ENCODE results near the gene PXYLP1. TPM values are rescaled to one million over a fixed set of nuclear protein-coding genes. Genes with fewer than 3 reads are reported as not detected.

The PXYLP1 gene
- total RNA-seq, 1 experiment from 2014 or later: 7.8 TPM

DNA sequence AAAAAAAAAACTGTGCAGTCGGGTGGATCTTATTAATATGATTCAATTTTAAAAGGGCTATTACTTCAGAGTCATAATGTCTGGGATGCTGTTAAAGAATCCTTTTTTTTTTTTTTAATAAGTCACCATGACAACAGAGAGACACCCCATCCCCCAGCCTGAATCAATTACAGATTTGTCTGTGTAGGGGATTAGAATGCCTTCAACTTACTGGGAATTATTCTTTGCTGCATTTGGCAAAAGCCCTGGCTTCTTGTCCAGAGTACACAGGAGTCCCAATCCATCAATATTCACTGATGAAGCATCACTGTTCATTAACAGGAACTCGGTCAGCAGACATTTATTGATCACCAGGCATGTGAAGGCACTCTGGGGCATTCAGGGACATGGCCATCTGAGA lies 12.7 kb upstream of the PXYLP1 start:
- no peaks in the 10 kb centered on the region for H3K36me3 ChIP-seq (ENCODE audit: low read depth)
- no peak for TF ChIP-seq EZH2 (IDR thresholded peaks at IDR 0.05; ENCODE audit: low read depth)
- TF ChIP-seq, protein P1, sequence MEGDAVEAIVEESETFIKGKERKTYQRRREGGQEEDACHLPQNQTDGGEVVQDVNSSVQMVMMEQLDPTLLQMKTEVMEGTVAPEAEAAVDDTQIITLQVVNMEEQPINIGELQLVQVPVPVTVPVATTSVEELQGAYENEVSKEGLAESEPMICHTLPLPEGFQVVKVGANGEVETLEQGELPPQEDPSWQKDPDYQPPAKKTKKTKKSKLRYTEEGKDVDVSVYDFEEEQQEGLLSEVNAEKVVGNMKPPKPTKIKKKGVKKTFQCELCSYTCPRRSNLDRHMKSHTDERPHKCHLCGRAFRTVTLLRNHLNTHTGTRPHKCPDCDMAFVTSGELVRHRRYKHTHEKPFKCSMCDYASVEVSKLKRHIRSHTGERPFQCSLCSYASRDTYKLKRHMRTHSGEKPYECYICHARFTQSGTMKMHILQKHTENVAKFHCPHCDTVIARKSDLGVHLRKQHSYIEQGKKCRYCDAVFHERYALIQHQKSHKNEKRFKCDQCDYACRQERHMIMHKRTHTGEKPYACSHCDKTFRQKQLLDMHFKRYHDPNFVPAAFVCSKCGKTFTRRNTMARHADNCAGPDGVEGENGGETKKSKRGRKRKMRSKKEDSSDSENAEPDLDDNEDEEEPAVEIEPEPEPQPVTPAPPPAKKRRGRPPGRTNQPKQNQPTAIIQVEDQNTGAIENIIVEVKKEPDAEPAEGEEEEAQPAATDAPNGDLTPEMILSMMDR (conservative IDR thresholded peaks at IDR 0.05): no peak
- H3F3A ChIP-seq (ENCODE audit: insufficient read depth, low read depth): no peaks in the 10 kb centered on the region
- ChIA-PET CTCF (no interaction called here), POLR2A (ENCODE audit: unreplicated experiment) (no interaction called here)
- H2AFZ ChIP-seq: no peak overlapping the region
- H3K4me3 ChIP-seq: no peak overlapping the region
- peaks cover 32% of the 10 kb centered on the region; the same call in 1 of the 2 replicates for H3K27me3 ChIP-seq (ENCODE audit: insufficient read depth, low read depth)
- no TSS peak for BruUV-seq (replicated peaks)
- no peak for DNase-seq
- no peak overlapping the region for H3K4me2 ChIP-seq
- H3K79me2 ChIP-seq (ENCODE audit: low read depth): no peaks in the 10 kb centered on the region
- no peaks in the 10 kb centered on the region for H3K9me2 ChIP-seq (ENCODE audit: insufficient read depth)
- peaks cover 5% of the 10 kb centered on the region; the same call in 1 of the 2 replicates for H3K9me3 ChIP-seq (ENCODE audit: insufficient read depth, low read depth)
- no peaks in the 10 kb centered on the region for H3K4me1 ChIP-seq (replicated peaks; ENCODE audit: insufficient read depth)
- H4K20me1 ChIP-seq (ENCODE audit: insufficient read depth): no peaks in the 10 kb centered on the region
- no peak overlapping the region for H3K27ac ChIP-seq
- intact Hi-C loops (cut with micrococcal nuclease; ENCODE audit: unreplicated experiment): no loop called here

GRCh38 chr3:141223673-141224166 lies 7.9 kb upstream of the PXYLP1 start:
- Histone ChIP-seq H3F3A (ENCODE audit: insufficient read depth, low read depth) (no peaks in the 10 kb centered on the region), H3K27me3 (ENCODE audit: insufficient read depth, low read depth) (peaks cover 32% of the 10 kb centered on the region; the same call in 1 of the 2 replicates), H3K79me2 (ENCODE audit: low read depth) (no peaks in the 10 kb centered on the region), H3K4me3 (no peak overlapping the region), H3K9me2 (ENCODE audit: insufficient read depth) (no peaks in the 10 kb centered on the region), H3K36me3 (ENCODE audit: low read depth) (no peaks in the 10 kb centered on the region), H2AFZ (no peak overlapping the region), H3K27ac (no peak overlapping the region), H3K4me2 (no peak overlapping the region), H3K4me1 (replicated peaks; ENCODE audit: insufficient read depth) (no peaks in the 10 kb centered on the region), H4K20me1 (ENCODE audit: insufficient read depth) (no peaks in the 10 kb centered on the region), H3K9me3 (ENCODE audit: insufficient read depth, low read depth) (peaks cover 18% of the 10 kb centered on the region)
- TF ChIP-seq, protein P1 (conservative IDR thresholded peaks at IDR 0.05): no peak
- intact Hi-C loops (cut with micrococcal nuclease; ENCODE audit: unreplicated experiment): no loop called here
- CTCF ChIA-PET: no interaction called here
- BruUV-seq (replicated peaks): no TSS peak
- DNase-seq: no peak
- POLR2A ChIA-PET (ENCODE audit: unreplicated experiment): no interaction called here

GRCh38 chr3:141225939-141226338 lies 5.7 kb upstream of the PXYLP1 start:
- CTCF ChIA-PET: no interaction called here

More at GRCh38 chr3:141225939-141226338, 5.7 kb upstream of the PXYLP1 start:
- no peak for DNase-seq
- Histone ChIP-seq H3F3A (ENCODE audit: insufficient read depth, low read depth) (no peaks in the 10 kb centered on the region), H3K9me3 (ENCODE audit: insufficient read depth, low read depth) (peaks cover 18% of the 10 kb centered on the region), H3K79me2 (ENCODE audit: low read depth) (no peaks in the 10 kb centered on the region), H3K27me3 (ENCODE audit: insufficient read depth, low read depth) (peaks cover 16% of the 10 kb centered on the region; the same call in 1 of the 2 replicates), H3K9me2 (ENCODE audit: insufficient read depth) (no peaks in the 10 kb centered on the region), H2AFZ (no peak overlapping the region), H3K27ac (no peak overlapping the region), H3K4me3 (no peak overlapping the region), H3K4me2 (no peak overlapping the region), H4K20me1 (ENCODE audit: insufficient read depth) (no peaks in the 10 kb centered on the region), H3K36me3 (ENCODE audit: low read depth) (no peaks in the 10 kb centered on the region), H3K4me1 (replicated peaks; ENCODE audit: insufficient read depth) (peaks cover 4% of the 10 kb centered on the region; the same call in 1 of the 2 replicates)
- BruUV-seq (replicated peaks): no TSS peak
- intact Hi-C loops (cut with micrococcal nuclease; ENCODE audit: unreplicated experiment): no loop called here
- POLR2A ChIA-PET (ENCODE audit: unreplicated experiment): no interaction called here
- TF ChIP-seq, protein P1 (conservative IDR thresholded peaks at IDR 0.05): no peak
- TF ChIP-seq EZH2 (IDR thresholded peaks at IDR 0.05; ENCODE audit: low read depth): no peak
